Measurements from ENCODE around the gene TECR. TPM values are rescaled to one million over a fixed set of nuclear protein-coding genes. Genes with fewer than 3 reads are reported as not detected.

The TECR gene
- total RNA-seq, 2 experiments from 2014 or later, result 93.5 to 98.5 TPM

- Mint-ChIP-seq H3K36me3 (ENCODE audit: low read depth) (no peaks in the 10 kb centered on the region), H3K4me1 (ENCODE audit: low read depth) (peaks cover 48% of the 10 kb centered on the region), H3K4me3 (no peak overlapping the region), H3K27me3 (no peaks in the 10 kb centered on the region), H3K9me3 (no peaks in the 10 kb centered on the region), H3K27ac (peak overlapping the region; percentile 84)
- DNase-seq (no peak), ATAC-seq (no peak)
- intact Hi-C loops (cut with micrococcal nuclease), result no loop called here
- TF ChIP-seq CTCF (IDR thresholded peaks at IDR 0.05), result no peak
- ChIA-PET CTCF (interaction anchor here (1.0 to 2.7 kb wide), 8 partner anchors 9 to 449 kb away, joined by 3 to 11 read pairs (median 5); partner anchors contain the start of gene GIPC1), POLR2A (interaction anchor here (0.9 to 2.2 kb wide), 4 partner anchors 8 to 46 kb away, joined by 3 to 17 read pairs (median 4); partner anchors contain the start of gene DNAJB1)
Measured at GRCh38 chr19:14507704-14508542, 21.5 kb upstream of the TECR start.

- DNase-seq, result peak; percentile 36
Measured at GRCh38 chr19:14510311-14511228, 18.8 kb upstream of the TECR start.

GRCh38 chr19:14511229-14511593, 18.2 kb upstream of the TECR start:
- H3K27me3 Mint-ChIP-seq, result no peaks in the 10 kb centered on the region
- ChIA-PET POLR2A (interaction anchor here (0.6 kb wide), 1 partner anchor 65 kb away, joined by 4 read pairs; no protein-coding TSS in a partner anchor), CTCF (interaction anchor here (2.0 kb wide), 1 partner anchor 31 kb away, joined by 7 read pairs; no protein-coding TSS in a partner anchor)
- H3K4me1 Mint-ChIP-seq (ENCODE audit: low read depth), result peaks cover 62% of the 10 kb centered on the region
- intact Hi-C loops (cut with micrococcal nuclease), result no loop called here
- peak overlapping the region; percentile 70 for H3K27ac Mint-ChIP-seq
- H3K4me3 Mint-ChIP-seq, result no peak overlapping the region
- peaks cover 26% of the 10 kb centered on the region for H3K36me3 Mint-ChIP-seq (ENCODE audit: low read depth)
- DNase-seq, result no peak
- no peak for ATAC-seq
- no peak for TF ChIP-seq CTCF (IDR thresholded peaks at IDR 0.05)
- H3K9me3 Mint-ChIP-seq, result no peaks in the 10 kb centered on the region

More at GRCh38 chr19:14510311-14511228, 18.8 kb upstream of the TECR start:
- no peak for ATAC-seq
- H3K9me3 Mint-ChIP-seq, result no peaks in the 10 kb centered on the region
- intact Hi-C loops (cut with micrococcal nuclease), result no loop called here
- ChIA-PET CTCF (interaction anchor here (1.2 to 2.0 kb wide), 3 partner anchors 7 to 30 kb away, joined by 3 to 7 read pairs (median 6); partner anchors contain the start of gene DNAJB1), POLR2A (interaction anchor here (0.6 kb wide), 1 partner anchor 59 kb away, joined by 3 read pairs; no protein-coding TSS in a partner anchor)
- peaks cover 61% of the 10 kb centered on the region for H3K4me1 Mint-ChIP-seq (ENCODE audit: low read depth)
- H3K27me3 Mint-ChIP-seq, result no peaks in the 10 kb centered on the region
- TF ChIP-seq CTCF (IDR thresholded peaks at IDR 0.05), result no peak
- H3K27ac Mint-ChIP-seq, result peak overlapping the region; percentile 70
- H3K36me3 Mint-ChIP-seq (ENCODE audit: low read depth), result peaks cover 19% of the 10 kb centered on the region
- no peak overlapping the region for H3K4me3 Mint-ChIP-seq

- Mint-ChIP-seq H3K4me1 (ENCODE audit: low read depth) (peaks cover 57% of the 10 kb centered on the region), H3K9me3 (no peaks in the 10 kb centered on the region), H3K27ac (peak overlapping the region; percentile 6), H3K27me3 (no peaks in the 10 kb centered on the region), H3K4me3 (no peak overlapping the region), H3K36me3 (ENCODE audit: low read depth) (peaks cover 38% of the 10 kb centered on the region)
- ATAC-seq, result no peak
- ChIA-PET POLR2A (interaction anchor here (1.3 kb wide), 1 partner anchor 17 kb away, joined by 5 read pairs; the partner anchor contains the start of gene GIPC1), CTCF (interaction anchor here (2.0 kb wide), 1 partner anchor 8 kb away, joined by 9 read pairs; no protein-coding TSS in a partner anchor)
- TF ChIP-seq CTCF (IDR thresholded peaks at IDR 0.05), result no peak
- intact Hi-C loops (cut with micrococcal nuclease), result no loop called here
- DNase-seq, result no peak
Measured at GRCh38 chr19:14512406-14512961, 16.9 kb upstream of the TECR start.
